ENCODE results near the gene NAXD.

DNA sequence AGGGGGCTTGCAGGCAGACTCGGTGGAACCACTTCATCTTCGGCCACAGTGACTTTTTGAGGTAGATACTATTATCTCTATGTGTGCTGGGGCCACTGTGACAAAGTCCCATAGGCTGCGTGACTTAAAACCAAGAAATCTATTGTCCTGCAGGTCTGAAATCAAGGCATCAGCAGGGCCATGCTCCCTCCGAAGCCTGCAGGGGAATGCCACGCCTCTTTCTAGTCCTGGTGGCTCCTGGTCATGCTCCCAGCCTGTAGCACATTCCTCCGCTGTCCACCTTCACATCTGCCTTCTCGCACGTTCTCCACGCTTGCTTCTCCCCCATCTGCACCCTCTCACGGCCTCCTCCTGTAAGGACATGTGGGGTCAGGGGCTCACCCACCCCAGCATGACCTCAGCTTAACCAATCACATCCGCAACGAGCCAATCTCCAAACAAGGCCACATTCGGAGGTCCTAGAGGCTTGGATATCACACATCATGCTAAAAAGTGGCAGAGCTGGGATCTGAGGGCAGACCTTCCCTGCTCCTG is 32.9 kb upstream of the NAXD start:
- no peak for TF ChIP-seq POLR2A (IDR thresholded peaks at IDR 0.05; ENCODE audit: low read length)
- TF ChIP-seq GATA1 (IDR thresholded peaks at IDR 0.05; ENCODE audit: low read depth, low read length): no peak
